HG02571 (cell line): ENCODE data around the gene ZNF705A.
"Not testable (repeated sequence)": the region's sequence is repeated elsewhere in the genome, so short reads cannot be mapped to it uniquely, and the experiment has no call there.

Source experiments
- ATAC-seq: cut with Tn5 transposase; IDR thresholded peaks from one replicate; pipeline ENCODE4 v1.9.1; 2021; ENCODE audit warnings: mild to moderate bottlenecking, moderate library complexity; ENCODE audit not compliant: unreplicated experiment

Gene ZNF705A

DNA sequence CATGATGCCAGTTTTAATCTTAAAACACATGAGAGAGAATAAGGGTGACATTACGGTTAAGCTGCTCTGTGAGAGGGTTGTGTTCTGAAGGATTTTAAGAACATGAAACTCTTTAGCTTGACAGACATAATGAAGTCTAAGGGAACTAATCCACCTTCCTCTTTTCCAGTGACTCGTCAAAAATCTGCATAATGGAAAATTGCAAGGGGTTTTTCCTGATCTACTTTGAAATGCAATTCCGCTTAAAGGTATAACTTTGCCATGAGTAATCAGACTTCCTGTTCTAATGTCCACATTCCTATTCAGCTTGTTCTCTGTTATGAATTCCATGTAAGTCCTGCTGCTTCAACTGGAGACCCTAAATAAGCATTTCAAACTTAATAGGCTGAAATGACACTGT is at the start of gene ZNF705A:
ZNF705A (plus strand) TSS at position 171 of the 400 bp plus-strand sequence. CDS start 15,611 bp downstream, outside the sequence.
- no peak for ATAC-seq

DNA sequence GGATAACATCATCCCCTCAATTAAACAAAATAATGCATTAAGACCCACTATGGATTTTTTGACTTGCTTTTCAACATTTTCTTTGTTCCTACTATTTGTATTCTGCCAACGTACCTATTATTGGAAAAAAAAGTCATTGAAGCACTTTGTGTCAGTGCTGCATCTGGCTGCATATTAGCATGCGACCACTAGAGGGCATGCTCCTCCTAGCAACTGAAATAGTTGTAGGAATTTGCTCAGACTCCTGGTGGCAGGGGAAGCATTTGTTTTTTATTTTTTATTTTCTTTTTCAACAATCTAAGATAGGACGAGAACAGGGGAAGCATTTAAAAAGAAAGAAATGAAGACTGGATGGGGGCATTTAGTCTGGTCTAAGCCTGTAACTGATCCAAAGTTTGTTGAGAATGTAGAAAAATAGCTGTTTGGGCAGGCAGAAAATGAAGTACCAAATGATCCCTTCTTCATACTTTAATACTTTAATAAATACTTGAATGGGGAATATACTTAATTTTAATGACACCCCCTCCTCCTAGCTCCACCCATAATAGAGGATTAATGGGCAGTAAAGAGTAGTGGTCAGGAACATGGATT is 47.9 kb upstream of the ZNF705A start:
- no peak for ATAC-seq

- ATAC-seq: not testable (repeated sequence)
Measured at GRCh38 chr12:8113117-8113516, 43.7 kb upstream of the ZNF705A start.

GRCh38 chr12:8120072-8120713 is 36.6 kb upstream of the ZNF705A start:
- ATAC-seq: no peak

- no peak for ATAC-seq
Measured at GRCh38 chr12:8123124-8123912, 33.5 kb upstream of the ZNF705A start, which contains the start of gene CLEC4A. Gene CLEC4A, plus strand, starts transcription at chr12:8123617. Its CDS starts 262 bp downstream, at chr12:8123879.

- ATAC-seq: no peak
Measured at GRCh38 chr12:8127138-8127537, 29.7 kb upstream of the ZNF705A start.

- not testable (repeated sequence) for ATAC-seq
Measured at GRCh38 chr12:8133636-8134397, 23.0 kb upstream of the ZNF705A start.

DNA sequence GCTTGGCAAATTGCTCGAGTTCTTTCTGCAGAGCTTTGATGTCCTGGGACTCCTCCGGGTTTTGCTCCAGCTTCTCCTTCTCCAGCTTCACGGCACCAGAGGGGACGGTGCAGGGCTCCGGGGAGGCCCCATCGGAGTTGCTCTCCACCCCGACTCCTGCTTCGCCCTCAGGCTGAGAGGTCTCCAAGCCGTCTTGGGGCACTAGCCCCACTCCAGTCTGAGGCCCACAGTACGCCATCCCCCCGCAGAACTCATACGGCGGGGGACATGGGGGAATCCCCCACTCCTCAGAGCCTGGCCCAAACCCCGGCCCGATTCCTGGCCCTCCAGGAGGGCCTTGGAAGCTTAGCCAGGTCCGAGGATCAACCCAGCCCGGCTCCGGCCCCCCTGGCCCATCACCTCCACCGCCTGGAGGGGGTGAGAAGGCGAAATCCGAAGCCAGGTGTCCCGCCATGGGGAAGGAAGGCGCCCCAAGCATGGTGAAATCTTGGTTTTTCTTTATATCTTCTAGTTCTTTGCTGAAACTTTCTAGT is 22.4 kb upstream of the ZNF705A start:
- not testable (repeated sequence) for ATAC-seq

DNA sequence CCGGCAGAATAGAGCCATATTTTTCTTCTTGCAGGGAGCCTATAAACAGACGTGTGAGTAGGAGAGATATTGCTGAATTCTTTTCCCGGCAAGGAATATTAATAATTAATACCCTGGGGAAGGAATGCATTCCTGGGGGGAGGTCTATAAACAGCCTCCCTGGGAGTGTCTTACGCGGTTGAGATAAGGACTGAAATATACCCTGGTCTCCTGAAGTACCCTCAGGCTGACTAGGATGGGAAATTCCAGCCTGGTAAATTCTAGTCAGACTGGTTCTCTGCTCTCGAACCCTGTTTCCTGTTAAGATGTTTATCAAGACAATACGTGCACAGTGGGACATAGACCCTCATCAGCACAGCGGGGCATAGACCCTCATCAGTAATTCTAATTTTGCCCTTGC is 15.2 kb upstream of the ZNF705A start:
- not testable (repeated sequence) for ATAC-seq

DNA sequence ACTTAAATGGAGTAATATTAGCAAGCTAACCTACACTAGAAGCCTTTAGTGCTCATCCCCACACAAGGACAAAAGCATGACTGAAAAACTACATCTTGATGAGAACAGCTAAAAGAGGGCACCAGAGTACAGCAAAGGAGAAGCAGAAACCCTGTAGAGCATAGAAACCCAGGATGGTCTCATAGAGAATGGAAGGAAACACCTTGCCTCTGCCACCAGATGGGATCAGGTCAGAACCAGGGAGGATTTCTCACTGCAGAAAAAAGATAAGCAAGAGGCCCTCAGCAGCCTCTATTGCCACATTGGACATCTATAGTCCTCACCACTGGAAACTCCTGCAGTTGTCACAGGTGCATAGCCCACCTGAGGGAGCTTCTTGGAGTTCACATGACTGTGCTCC is 13.6 kb upstream of the ZNF705A start:
- no peak for ATAC-seq

GRCh38 chr12:8145754-8146441 is 10.9 kb upstream of the ZNF705A start:
- no peak for ATAC-seq

GRCh38 chr12:8146442-8146771 is 10.4 kb upstream of the ZNF705A start:
- no peak for ATAC-seq

- ATAC-seq: no peak
Measured at GRCh38 chr12:8154526-8154925, 2.3 kb upstream of the ZNF705A start.

DNA sequence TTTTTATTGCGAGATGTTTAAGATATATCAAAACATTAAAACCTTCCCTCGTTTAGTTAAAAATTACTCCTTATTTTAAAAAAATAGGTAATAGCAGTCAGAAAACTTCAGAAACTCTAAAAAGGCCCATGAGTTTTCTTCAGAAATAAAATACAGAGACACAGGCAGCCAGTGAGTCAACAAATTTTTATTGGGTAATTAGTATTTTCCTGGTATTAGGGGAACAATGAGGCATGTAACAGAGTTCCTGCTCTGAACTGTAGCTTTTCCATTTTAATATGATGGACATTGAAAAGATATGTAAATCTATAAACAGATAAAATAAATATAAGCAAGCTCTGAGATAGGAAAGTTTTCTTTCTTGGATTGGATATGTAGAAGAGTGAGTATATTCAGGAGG is 399 bp upstream of the ZNF705A start:
- no peak for ATAC-seq

GRCh38 chr12:8157484-8158198 is 826 bp downstream of the ZNF705A start:
- ATAC-seq: no peak

- ATAC-seq: not testable (repeated sequence)
Measured at GRCh38 chr12:8172911-8173310, 16.1 kb downstream of the ZNF705A start.

GRCh38 chr12:8179989-8180585 is 23.3 kb downstream of the ZNF705A start:
- not testable (repeated sequence) for ATAC-seq

- ATAC-seq: not testable (repeated sequence)
Measured at GRCh38 chr12:8181271-8181670, 24.5 kb downstream of the ZNF705A start.

GRCh38 chr12:8182923-8183322 is 26.1 kb downstream of the ZNF705A start:
- not testable (repeated sequence) for ATAC-seq
